B cell (primary cell): ENCODE data around the gene CDH12. TPM values are rescaled to one million over a fixed set of nuclear protein-coding genes. Genes with fewer than 3 reads are reported as not detected.

ENCODE experiments used
- ATAC-seq: fragments of 200-7000 bp; cut with Tn5 transposase; one replicate; pipeline ENCODE4 v1.10.0; 2021; ENCODE audit warnings: low read depth, mild to moderate bottlenecking, moderate number of reproducible peaks, moderate library complexity
- CTCF ChIA-PET: fragments of 350-600 bp; sonication (Branson Sonifier 250); formaldehyde crosslinking; loops from one replicate; lab custom pipeline; 2021; ENCODE audit warnings: antibody characterized with exemption, inconsistent platforms; lab: Charles Lee
- POLR2A ChIA-PET: fragments of 350-600 bp; sonication (Branson Sonifier 250); formaldehyde crosslinking; loops from one replicate; lab custom pipeline; 2021; ENCODE audit warnings: antibody characterized with exemption; lab: Charles Lee
- DNase-seq: peaks from one replicate; pipeline ENCODE4 v3.0.0; 2013
- H2AFZ ChIP-seq: 2 replicates; pipeline ENCODE4 v1.6.1; 2012; ENCODE audit warnings: mild to moderate bottlenecking, low read depth, low read length; ENCODE audit not compliant: insufficient read depth, poor library complexity, severe bottlenecking
- H3K27ac ChIP-seq, 2 donors: 1 replicate in 1 of 2; 2 replicates in 1 of 2; pipeline ENCODE4 v1.5.1; 2012 to 2013; ENCODE audit warnings: low read length in 2 of 2, mild to moderate bottlenecking in 2 of 2, moderate library complexity in 1 of 2
- H3K27me3 ChIP-seq, 4 experiments: fragments of 200-600 bp in 1 of 4; sonication (generic) in 1 of 4; replicated peaks in 1 of 4; 1 replicate in 2 of 4; 2 replicates in 2 of 4; pipeline versions ENCODE4 v1.6.1 to v1.7.0; 2013 to 2016; ENCODE audit warnings: low read length in 3 of 4, mild to moderate bottlenecking in 2 of 4, mixed read lengths in 1 of 4, moderate library complexity in 1 of 4; ENCODE audit not compliant: insufficient read depth in 4 of 4, control insufficient read depth in 3 of 4; ENCODE audit errors: control extremely low read depth in 1 of 4
- H3K36me3 ChIP-seq, 2 experiments: replicated peaks in 1 of 2; 1 replicate in 1 of 2; 2 replicates in 1 of 2; pipeline versions ENCODE4 v1.6.1 to v1.7.1; 2013; ENCODE audit warnings: low read length in 1 of 2; ENCODE audit not compliant: insufficient read depth in 2 of 2, control insufficient read depth in 1 of 2; ENCODE audit errors: control extremely low read depth in 1 of 2, extremely low read depth in 1 of 2
- H3K4me1 ChIP-seq, 2 donors: fragments of 200-600 bp in 1 of 2; sonication (generic) in 1 of 2; 1 replicate in 1 of 2; 2 replicates in 1 of 2; pipeline versions ENCODE4 v1.5.1 to v1.6.1; 2013 to 2017; ENCODE audit warnings: low read length in 2 of 2; ENCODE audit not compliant: control insufficient read depth in 2 of 2, insufficient read depth in 2 of 2
- H3K4me2 ChIP-seq: replicated peaks from 2 replicates; pipeline ENCODE3; 2012; ENCODE audit warnings: mild to moderate bottlenecking, low read depth, low read length; ENCODE audit not compliant: poor library complexity, severe bottlenecking
- H3K4me3 ChIP-seq, 5 experiments: fragments of 200-600 bp in 1 of 5; sonication (generic) in 1 of 5; 1 replicate in 3 of 5; 2 replicates in 2 of 5; pipeline versions ENCODE4 v1.5.1 to v1.7.0; 2011 to 2016; ENCODE audit warnings: low read length in 4 of 5, mild to moderate bottlenecking in 4 of 5, low read depth in 2 of 5, control low read depth in 1 of 5, moderate library complexity in 1 of 5; ENCODE audit not compliant: insufficient read depth in 1 of 5; ENCODE audit errors: control extremely low read depth in 1 of 5, extremely low read depth in 1 of 5
- H3K79me2 ChIP-seq: fragments of 200-600 bp; sonication (generic); one replicate; pipeline ENCODE4 v1.6.0; 2016; ENCODE audit warnings: low read length; ENCODE audit not compliant: control insufficient read depth, insufficient read depth
- H3K9ac ChIP-seq: fragments of 200-600 bp; sonication (generic); 2 replicates; pipeline ENCODE4 v1.6.1; 2017; ENCODE audit warnings: mild to moderate bottlenecking, low read length, moderate library complexity
- H3K9me3 ChIP-seq, 3 donors: one replicate each; pipeline versions ENCODE4 v1.6.1 to v1.7.1; 2013; ENCODE audit warnings: low read length in 2 of 3; ENCODE audit not compliant: control insufficient read depth in 2 of 3, insufficient read depth in 1 of 3; ENCODE audit errors: control extremely low read depth in 1 of 3
- H4K20me1 ChIP-seq: 2 replicates; pipeline ENCODE4 v1.6.0; 2012; ENCODE audit warnings: mild to moderate bottlenecking, low read length; ENCODE audit not compliant: insufficient read depth, control insufficient read depth, poor library complexity, severe bottlenecking
- H3K27ac Mint-ChIP-seq: one replicate; pipeline ENCODE4 v1.8.0; 2021; ENCODE audit warnings: mixed read lengths
- H3K27me3 Mint-ChIP-seq: one replicate; pipeline ENCODE4 v1.8.0; 2021; ENCODE audit warnings: mixed read lengths
- H3K4me1 Mint-ChIP-seq: one replicate; pipeline ENCODE4 v1.8.0; 2021; ENCODE audit warnings: mixed read lengths
- H3K4me3 Mint-ChIP-seq: one replicate; pipeline ENCODE4 v1.8.0; 2021; ENCODE audit warnings: mixed read lengths
- H3K9me3 Mint-ChIP-seq: one replicate; pipeline ENCODE4 v1.8.0; 2022; ENCODE audit warnings: mixed read lengths; ENCODE audit not compliant: insufficient read depth
- EZH2 ChIP-seq: IDR thresholded peaks from 2 replicates; pipeline ENCODE4 v1.6.1; 2012; ENCODE audit warnings: borderline replicate concordance, low read depth, mild to moderate bottlenecking, moderate library complexity, low read length; ENCODE audit not compliant: insufficient read depth, poor library complexity, severe bottlenecking
- WGBS: methylation state at CpG from one replicate; pipeline ENCODE4 v1.1.5; 2013; ENCODE audit warnings: missing lambda C conversion rate; ENCODE audit not compliant: insufficient coverage; 5-methylcytosine and 5-hydroxymethylcytosine counted together
- intact Hi-C: fragments of 100-400 bp; cut with micrococcal nuclease; formaldehyde crosslinking; loops from one replicate; pipeline ENCODE4 v1.10.0; 2022
- polyA plus RNA-seq: library from polyadenylated mRNA; depleted of rRNA; stranded (reverse); fragments of >200 nt; gene quantifications from 2 replicates; pipeline ENCODE4 v1.2.3, GENCODE V29; 2012
- total RNA-seq, 2 donors: library from RNA; stranded (reverse); fragments of 120-200 nt in 1 of 2; gene quantifications; 1 replicate in 1 of 2; 2 replicates in 1 of 2; pipeline versions ENCODE4 v1.2.3 to v1.2.4, GENCODE V29; 2013 to 2022
- TF ChIP-seq, protein P1 (sequence below): fragments of 200-600 bp; IDR thresholded peaks from one replicate; pipeline ENCODE4 v1.8.0; 2022; ENCODE audit warnings: antibody characterized with exemption, mild to moderate bottlenecking

CDH12 gene
- total and polyA plus RNA-seq, 2 donors (not counting 1 experiment from before 2014, with no cell fraction given), result not detected

DNA sequence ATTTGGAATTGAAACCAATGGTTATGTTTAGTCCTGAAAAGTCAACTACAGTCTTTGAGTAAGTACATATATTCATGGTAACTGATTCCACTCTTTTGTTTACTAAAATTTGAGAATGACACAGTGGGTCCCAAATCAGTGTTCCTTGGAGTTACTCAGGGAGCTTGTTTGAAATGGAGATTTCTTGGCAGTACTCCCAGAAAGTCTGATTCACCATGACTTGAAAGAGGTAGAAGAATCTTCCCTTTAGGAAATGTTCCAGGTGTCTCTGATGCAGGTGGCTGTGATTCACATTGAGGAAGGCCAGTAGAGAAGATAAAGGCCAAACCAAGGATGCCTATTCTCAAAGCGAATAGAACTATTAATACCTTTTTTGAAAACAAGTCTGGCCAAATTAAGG is 1078.3 kb downstream of the CDH12 start:
- H3K27ac Mint-ChIP-seq, result no peak overlapping the region
- POLR2A ChIA-PET, result no interaction called here
- no peak overlapping the region for H3K4me3 Mint-ChIP-seq
- Histone ChIP-seq H4K20me1 (no peaks in the 10 kb centered on the region), H3K9me3 (no peaks in the 10 kb centered on the region), H3K79me2 (no peaks in the 10 kb centered on the region), H3K4me3 (no peak overlapping the region), H3K4me2 (no peak overlapping the region), H3K9ac (no peak overlapping the region), H3K27ac (no peak overlapping the region), H3K36me3 (no peaks in the 10 kb centered on the region), H3K27me3 (no peaks in the 10 kb centered on the region), H2AFZ (no peak overlapping the region), H3K4me1 (no peaks in the 10 kb centered on the region)
- no CpG with 5 or more reads among the region's 1 CpG for WGBS
- H3K4me1 Mint-ChIP-seq, result no peaks in the 10 kb centered on the region
- intact Hi-C loops, result no loop called here
- DNase-seq (no peak), ATAC-seq (no peak)
- H3K9me3 Mint-ChIP-seq, result peaks cover 2% of the 10 kb centered on the region
- CTCF ChIA-PET, result no interaction called here
- H3K27me3 Mint-ChIP-seq, result no peaks in the 10 kb centered on the region
- no peak for TF ChIP-seq EZH2
- TF ChIP-seq, protein P1, sequence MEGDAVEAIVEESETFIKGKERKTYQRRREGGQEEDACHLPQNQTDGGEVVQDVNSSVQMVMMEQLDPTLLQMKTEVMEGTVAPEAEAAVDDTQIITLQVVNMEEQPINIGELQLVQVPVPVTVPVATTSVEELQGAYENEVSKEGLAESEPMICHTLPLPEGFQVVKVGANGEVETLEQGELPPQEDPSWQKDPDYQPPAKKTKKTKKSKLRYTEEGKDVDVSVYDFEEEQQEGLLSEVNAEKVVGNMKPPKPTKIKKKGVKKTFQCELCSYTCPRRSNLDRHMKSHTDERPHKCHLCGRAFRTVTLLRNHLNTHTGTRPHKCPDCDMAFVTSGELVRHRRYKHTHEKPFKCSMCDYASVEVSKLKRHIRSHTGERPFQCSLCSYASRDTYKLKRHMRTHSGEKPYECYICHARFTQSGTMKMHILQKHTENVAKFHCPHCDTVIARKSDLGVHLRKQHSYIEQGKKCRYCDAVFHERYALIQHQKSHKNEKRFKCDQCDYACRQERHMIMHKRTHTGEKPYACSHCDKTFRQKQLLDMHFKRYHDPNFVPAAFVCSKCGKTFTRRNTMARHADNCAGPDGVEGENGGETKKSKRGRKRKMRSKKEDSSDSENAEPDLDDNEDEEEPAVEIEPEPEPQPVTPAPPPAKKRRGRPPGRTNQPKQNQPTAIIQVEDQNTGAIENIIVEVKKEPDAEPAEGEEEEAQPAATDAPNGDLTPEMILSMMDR, result no peak

DNA sequence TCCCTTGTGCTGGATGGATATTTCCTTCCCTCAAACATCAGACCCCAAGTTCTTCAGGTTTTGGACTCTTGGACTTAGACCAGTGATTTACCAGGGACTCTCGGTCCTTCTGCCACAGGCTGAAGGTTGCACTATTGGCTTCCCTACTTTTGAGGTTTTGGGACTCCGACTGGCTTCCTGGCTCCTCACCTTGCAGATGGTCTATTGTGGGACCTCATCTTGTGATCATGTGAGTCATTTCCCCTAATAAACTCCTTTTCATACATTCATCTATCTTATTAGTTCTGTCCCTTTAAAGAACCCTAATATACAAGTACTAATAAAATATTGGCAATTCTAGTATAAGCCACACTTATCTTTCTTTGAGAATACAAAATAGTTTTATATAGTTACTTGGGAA is 1078.9 kb downstream of the CDH12 start:
- H3K27me3 Mint-ChIP-seq, result no peaks in the 10 kb centered on the region
- Histone ChIP-seq H3K79me2 (no peaks in the 10 kb centered on the region), H3K4me1 (no peaks in the 10 kb centered on the region), H4K20me1 (no peaks in the 10 kb centered on the region), H3K4me3 (no peak overlapping the region), H3K27me3 (no peaks in the 10 kb centered on the region), H3K9me3 (no peaks in the 10 kb centered on the region), H2AFZ (no peak overlapping the region), H3K36me3 (no peaks in the 10 kb centered on the region), H3K9ac (no peak overlapping the region), H3K27ac (no peak overlapping the region), H3K4me2 (no peak overlapping the region)
- ChIA-PET POLR2A (no interaction called here), CTCF (no interaction called here)
- ATAC-seq, result no peak
- no peak overlapping the region for H3K27ac Mint-ChIP-seq
- peaks cover 2% of the 10 kb centered on the region for H3K9me3 Mint-ChIP-seq
- TF ChIP-seq, protein P1, result no peak
- H3K4me3 Mint-ChIP-seq, result no peak overlapping the region
- no peaks in the 10 kb centered on the region for H3K4me1 Mint-ChIP-seq
- intact Hi-C loops, result no loop called here
- 91% methylated on average over 1 of the region's 2 CpGs for WGBS
- no peak for DNase-seq
